Neural cell (in vitro differentiated cells): ENCODE measurements around the gene CRYGC. TPM values are rescaled to one million over a fixed set of nuclear protein-coding genes. Genes with fewer than 3 reads are reported as not detected.

ENCODE experiments used
- H2AFZ ChIP-seq: fragments of 200-600, 300-800 bp; sonication (generic), shearing (Covaris generic); 2 replicates; pipeline ENCODE4 v1.6.0; 2014; ENCODE audit warnings: low read depth, mild to moderate bottlenecking, antibody characterized with exemption, low read length, moderate library complexity
- H3F3A ChIP-seq: fragments of 200-600 bp; shearing (Covaris generic); 2 replicates; pipeline ENCODE4 v1.6.1; 2016; ENCODE audit warnings: mild to moderate bottlenecking, moderate library complexity, mixed read lengths, antibody characterized with exemption, low read length; ENCODE audit not compliant: insufficient read depth, poor library complexity, severe bottlenecking
- H3K27ac ChIP-seq: fragments of 200-600, 300-800 bp; sonication (generic), shearing (Covaris generic); 2 replicates; pipeline ENCODE4 v1.5.1; 2014; ENCODE audit warnings: mild to moderate bottlenecking, low read length, moderate library complexity
- H3K27me3 ChIP-seq: fragments of 300-800, 200-600 bp; sonication (generic), shearing (Covaris generic); 2 replicates; pipeline ENCODE4 v1.6.0; 2014; ENCODE audit warnings: mild to moderate bottlenecking, low read depth, low read length, moderate library complexity; ENCODE audit not compliant: insufficient read depth
- H3K36me3 ChIP-seq: fragments of 300-800, 200-600 bp; sonication (generic), shearing (Covaris generic); 2 replicates; pipeline ENCODE4 v1.5.1; 2014; ENCODE audit warnings: mild to moderate bottlenecking, antibody characterized with exemption, low read length, moderate library complexity; ENCODE audit not compliant: insufficient read depth
- H3K4me2 ChIP-seq: fragments of 300-800, 200-600 bp; sonication (generic), shearing (Covaris generic); 2 replicates; pipeline ENCODE4 v1.6.0; 2014; ENCODE audit warnings: mild to moderate bottlenecking, low read length
- H3K4me3 ChIP-seq: fragments of 300-800, 200-600 bp; sonication (generic), shearing (Covaris generic); 2 replicates; pipeline ENCODE4 v1.5.1; 2014; ENCODE audit warnings: mild to moderate bottlenecking, low read length, moderate library complexity
- H3K79me2 ChIP-seq: fragments of 200-600 bp; shearing (Covaris generic); replicated peaks from 2 replicates; pipeline ENCODE4 v1.6.0; 2014; ENCODE audit warnings: mild to moderate bottlenecking, low read length, moderate library complexity; ENCODE audit not compliant: insufficient read depth
- H3K9ac ChIP-seq: fragments of 300-800, 200-600 bp; sonication (generic), shearing (Covaris generic); 2 replicates; pipeline ENCODE4 v1.6.1; 2016; ENCODE audit warnings: mild to moderate bottlenecking, low read length, mixed read lengths
- H3K9me2 ChIP-seq: fragments of 200-600 bp; shearing (Covaris generic); 2 replicates; pipeline ENCODE4 v1.6.1; 2016; ENCODE audit warnings: mild to moderate bottlenecking, low read length, mixed read lengths; ENCODE audit not compliant: insufficient read depth
- H3K9me3 ChIP-seq: fragments of 200-600, 300-800 bp; sonication (generic), shearing (Covaris generic); 2 replicates; pipeline ENCODE4 v1.6.1; 2016; ENCODE audit warnings: mild to moderate bottlenecking, mixed run types, low read length, moderate library complexity, mixed read lengths
- H4K20me1 ChIP-seq: fragments of 200-600 bp; shearing (Covaris generic); 2 replicates; pipeline ENCODE4 v1.6.1; 2016; ENCODE audit warnings: mild to moderate bottlenecking, mixed run types; ENCODE audit not compliant: insufficient read depth
- EP300 ChIP-seq: fragments of 450-650 bp; conservative IDR thresholded peaks from 2 replicates; pipeline ENCODE4 v1.6.1; 2014; ENCODE audit warnings: antibody characterized with exemption, mild to moderate bottlenecking, moderate library complexity; ENCODE audit not compliant: poor library complexity, severe bottlenecking
- EZH2 ChIP-seq: fragments of 200-600, 300-800 bp; shearing (Covaris generic), sonication (generic); IDR thresholded peaks from 2 replicates; pipeline ENCODE4 v1.6.1; 2014; ENCODE audit warnings: antibody characterized with exemption, low read length, borderline replicate concordance, mild to moderate bottlenecking; ENCODE audit not compliant: insufficient read depth, poor library complexity, severe bottlenecking
- MXI1 ChIP-seq: fragments of 450-650 bp; conservative IDR thresholded peaks from 2 replicates; pipeline ENCODE4 v1.6.1; 2014; ENCODE audit warnings: antibody characterized with exemption, mild to moderate bottlenecking; ENCODE audit not compliant: poor library complexity, severe bottlenecking
- POLR2AphosphoS5 ChIP-seq: IDR thresholded peaks from 2 replicates; pipeline ENCODE4 v1.6.1; 2012
- RAD21 ChIP-seq: fragments of 450-650 bp; conservative IDR thresholded peaks from 2 replicates; pipeline ENCODE4 v1.6.1; 2014; ENCODE audit warnings: antibody characterized with exemption, mild to moderate bottlenecking, moderate library complexity
- SMC3 ChIP-seq: fragments of 450-650 bp; conservative IDR thresholded peaks from 2 replicates; pipeline ENCODE4 v1.6.1; 2014; ENCODE audit warnings: antibody characterized with exemption, mild to moderate bottlenecking, moderate library complexity; ENCODE audit not compliant: poor library complexity
- TAF1 ChIP-seq: IDR thresholded peaks from 2 replicates; pipeline ENCODE4 v1.6.1; 2012; ENCODE audit warnings: low read depth
- polyA plus RNA-seq: library from polyadenylated mRNA; depleted of rRNA; stranded (reverse); fragments of >200 nt; gene quantifications from 2 replicates; pipeline ENCODE4 v1.2.3, GENCODE V29; 2014
- TF ChIP-seq, protein P1 (sequence below): fragments of 450-650 bp; IDR thresholded peaks from 2 replicates; pipeline ENCODE4 v1.5.1; 2014; ENCODE audit warnings: antibody characterized with exemption, mild to moderate bottlenecking, moderate library complexity; ENCODE audit not compliant: poor library complexity, severe bottlenecking
- TF ChIP-seq, protein P2 (sequence below): IDR thresholded peaks from 2 replicates; pipeline ENCODE4 v1.6.1; 2012; ENCODE audit warnings: borderline replicate concordance

Gene CRYGC
- polyA plus RNA-seq, 1 donor from 2014 or later: not detected

DNA sequence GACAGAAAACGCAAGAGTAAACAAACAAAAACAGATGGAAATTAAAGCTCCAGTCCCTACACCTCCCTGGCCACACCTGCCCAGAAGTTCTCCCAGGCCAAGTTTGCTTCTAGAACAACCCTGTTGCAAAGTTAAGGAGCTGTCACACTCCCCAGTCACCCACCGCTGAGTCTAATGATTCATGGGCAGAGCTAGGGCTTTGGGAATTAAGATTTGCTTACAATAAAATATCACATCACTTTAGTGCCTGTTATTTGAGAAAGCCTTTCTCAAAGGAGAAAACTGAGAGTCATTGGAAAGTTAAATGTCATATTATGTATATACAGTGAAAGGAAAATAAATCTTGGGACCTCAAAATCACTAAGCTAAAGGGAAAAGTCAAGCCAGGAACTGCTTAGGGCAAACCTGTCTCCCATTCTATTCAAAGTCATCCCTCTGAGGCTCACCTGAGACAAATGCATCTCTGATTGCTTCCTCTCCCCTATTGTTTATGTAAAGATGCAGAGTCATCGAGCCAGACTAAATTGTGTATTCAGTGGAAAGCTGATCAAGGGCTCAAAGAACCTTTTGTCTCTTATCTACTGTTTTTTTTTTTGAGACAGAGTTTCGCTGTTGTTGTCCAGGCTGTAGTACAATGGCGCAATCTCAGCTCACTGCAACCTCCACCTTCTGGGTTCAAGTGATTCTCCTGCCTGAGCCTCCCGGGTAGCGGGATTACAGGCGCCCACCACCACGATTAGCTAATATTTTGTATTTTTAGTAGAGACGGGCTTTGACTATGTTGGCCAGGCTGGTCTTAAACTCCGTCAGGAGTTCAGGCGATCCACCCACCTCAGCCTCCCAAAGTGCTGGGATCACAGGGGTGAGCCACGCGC lies 13.5 kb upstream of the CRYGC start:
- no peak overlapping the region for H3K27ac ChIP-seq

DNA sequence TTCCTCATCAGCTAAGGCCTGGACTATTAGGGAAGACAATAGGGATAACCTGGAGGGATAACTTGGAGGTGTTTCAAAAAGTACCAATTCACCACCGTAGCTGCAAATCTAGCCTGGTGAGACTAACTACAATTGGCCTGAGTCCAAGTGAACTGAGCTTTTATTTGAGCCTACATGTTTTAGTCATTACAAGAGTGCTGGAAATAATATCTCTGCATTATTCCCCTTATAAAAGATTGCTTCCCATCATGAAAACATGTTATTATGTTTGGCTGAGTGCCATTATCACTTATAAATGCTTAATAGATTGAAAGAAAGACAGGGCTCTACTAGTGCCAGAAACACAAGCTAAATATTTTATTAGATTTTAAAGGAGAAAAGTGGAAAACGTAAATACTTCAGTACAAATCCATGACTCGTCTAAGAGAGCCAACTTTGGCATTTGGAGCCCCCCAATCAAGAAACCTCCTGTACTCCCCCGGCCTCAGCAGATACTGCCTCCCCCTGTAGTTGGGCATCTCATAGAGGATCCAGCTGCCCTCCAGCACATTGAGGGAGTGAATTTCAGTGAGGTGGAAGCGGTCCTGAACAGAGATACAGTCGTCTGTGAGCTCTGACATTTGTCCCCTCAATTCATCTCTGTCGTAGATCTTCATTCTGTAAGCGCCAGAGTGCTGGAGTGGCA lies 12.8 kb upstream of the CRYGC start:
- Histone ChIP-seq H2AFZ (no peak overlapping the region), H3K36me3 (no peaks in the 10 kb centered on the region), H3K4me3 (no peak overlapping the region), H3K4me2 (no peak overlapping the region), H3K27ac (no peak overlapping the region), H3K79me2 (no peaks in the 10 kb centered on the region), H3K9me3 (no peaks in the 10 kb centered on the region), H4K20me1 (no peaks in the 10 kb centered on the region), H3K9ac (no peak overlapping the region), H3F3A (no peaks in the 10 kb centered on the region), H3K27me3 (no peaks in the 10 kb centered on the region), H3K9me2 (no peaks in the 10 kb centered on the region)
- TF ChIP-seq POLR2AphosphoS5 (no peak), EZH2 (no peak), RAD21 (no peak), EP300 (no peak), TAF1 (no peak), MXI1 (no peak)
- TF ChIP-seq, protein P1, sequence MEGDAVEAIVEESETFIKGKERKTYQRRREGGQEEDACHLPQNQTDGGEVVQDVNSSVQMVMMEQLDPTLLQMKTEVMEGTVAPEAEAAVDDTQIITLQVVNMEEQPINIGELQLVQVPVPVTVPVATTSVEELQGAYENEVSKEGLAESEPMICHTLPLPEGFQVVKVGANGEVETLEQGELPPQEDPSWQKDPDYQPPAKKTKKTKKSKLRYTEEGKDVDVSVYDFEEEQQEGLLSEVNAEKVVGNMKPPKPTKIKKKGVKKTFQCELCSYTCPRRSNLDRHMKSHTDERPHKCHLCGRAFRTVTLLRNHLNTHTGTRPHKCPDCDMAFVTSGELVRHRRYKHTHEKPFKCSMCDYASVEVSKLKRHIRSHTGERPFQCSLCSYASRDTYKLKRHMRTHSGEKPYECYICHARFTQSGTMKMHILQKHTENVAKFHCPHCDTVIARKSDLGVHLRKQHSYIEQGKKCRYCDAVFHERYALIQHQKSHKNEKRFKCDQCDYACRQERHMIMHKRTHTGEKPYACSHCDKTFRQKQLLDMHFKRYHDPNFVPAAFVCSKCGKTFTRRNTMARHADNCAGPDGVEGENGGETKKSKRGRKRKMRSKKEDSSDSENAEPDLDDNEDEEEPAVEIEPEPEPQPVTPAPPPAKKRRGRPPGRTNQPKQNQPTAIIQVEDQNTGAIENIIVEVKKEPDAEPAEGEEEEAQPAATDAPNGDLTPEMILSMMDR: no peak
- TF ChIP-seq, protein P2, sequence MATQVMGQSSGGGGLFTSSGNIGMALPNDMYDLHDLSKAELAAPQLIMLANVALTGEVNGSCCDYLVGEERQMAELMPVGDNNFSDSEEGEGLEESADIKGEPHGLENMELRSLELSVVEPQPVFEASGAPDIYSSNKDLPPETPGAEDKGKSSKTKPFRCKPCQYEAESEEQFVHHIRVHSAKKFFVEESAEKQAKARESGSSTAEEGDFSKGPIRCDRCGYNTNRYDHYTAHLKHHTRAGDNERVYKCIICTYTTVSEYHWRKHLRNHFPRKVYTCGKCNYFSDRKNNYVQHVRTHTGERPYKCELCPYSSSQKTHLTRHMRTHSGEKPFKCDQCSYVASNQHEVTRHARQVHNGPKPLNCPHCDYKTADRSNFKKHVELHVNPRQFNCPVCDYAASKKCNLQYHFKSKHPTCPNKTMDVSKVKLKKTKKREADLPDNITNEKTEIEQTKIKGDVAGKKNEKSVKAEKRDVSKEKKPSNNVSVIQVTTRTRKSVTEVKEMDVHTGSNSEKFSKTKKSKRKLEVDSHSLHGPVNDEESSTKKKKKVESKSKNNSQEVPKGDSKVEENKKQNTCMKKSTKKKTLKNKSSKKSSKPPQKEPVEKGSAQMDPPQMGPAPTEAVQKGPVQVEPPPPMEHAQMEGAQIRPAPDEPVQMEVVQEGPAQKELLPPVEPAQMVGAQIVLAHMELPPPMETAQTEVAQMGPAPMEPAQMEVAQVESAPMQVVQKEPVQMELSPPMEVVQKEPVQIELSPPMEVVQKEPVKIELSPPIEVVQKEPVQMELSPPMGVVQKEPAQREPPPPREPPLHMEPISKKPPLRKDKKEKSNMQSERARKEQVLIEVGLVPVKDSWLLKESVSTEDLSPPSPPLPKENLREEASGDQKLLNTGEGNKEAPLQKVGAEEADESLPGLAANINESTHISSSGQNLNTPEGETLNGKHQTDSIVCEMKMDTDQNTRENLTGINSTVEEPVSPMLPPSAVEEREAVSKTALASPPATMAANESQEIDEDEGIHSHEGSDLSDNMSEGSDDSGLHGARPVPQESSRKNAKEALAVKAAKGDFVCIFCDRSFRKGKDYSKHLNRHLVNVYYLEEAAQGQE: no peak

More for the DNA sequence above, 13.5 kb upstream of the CRYGC start:
- no peak overlapping the region for H3K4me2 ChIP-seq
- no peaks in the 10 kb centered on the region for H3K36me3 ChIP-seq
- H3K4me3 ChIP-seq: no peak overlapping the region
- no peaks in the 10 kb centered on the region for H4K20me1 ChIP-seq
- no peaks in the 10 kb centered on the region for H3K9me3 ChIP-seq
- no peaks in the 10 kb centered on the region for H3K79me2 ChIP-seq
- no peaks in the 10 kb centered on the region for H3F3A ChIP-seq
- H2AFZ ChIP-seq: no peak overlapping the region
- no peaks in the 10 kb centered on the region for H3K27me3 ChIP-seq
- H3K9me2 ChIP-seq: no peaks in the 10 kb centered on the region
- no peak overlapping the region for H3K9ac ChIP-seq
- no peak for TF ChIP-seq RAD21
- TF ChIP-seq TAF1: no peak
- TF ChIP-seq, protein P1: no peak
- no peak for TF ChIP-seq POLR2AphosphoS5
- no peak for TF ChIP-seq EP300
- TF ChIP-seq MXI1: no peak
- TF ChIP-seq EZH2: no peak
- no peak for TF ChIP-seq SMC3
- TF ChIP-seq, protein P2: no peak
